HG03442 (cell line): Measurements from ENCODE around the gene PLEKHF1.
"Not testable (repeated sequence)": the region's sequence is repeated elsewhere in the genome, so short reads cannot be mapped to it uniquely, and the experiment has no call there.

Experiments used
- ATAC-seq: cut with Tn5 transposase; IDR thresholded peaks from one replicate; pipeline ENCODE4 v1.9.1; 2021; ENCODE audit warnings: mild to moderate bottlenecking, moderate library complexity; ENCODE audit not compliant: unreplicated experiment

Gene PLEKHF1

GRCh38 chr19:29697523-29698261 is 32.4 kb downstream of the PLEKHF1 start:
- no peak for ATAC-seq

DNA sequence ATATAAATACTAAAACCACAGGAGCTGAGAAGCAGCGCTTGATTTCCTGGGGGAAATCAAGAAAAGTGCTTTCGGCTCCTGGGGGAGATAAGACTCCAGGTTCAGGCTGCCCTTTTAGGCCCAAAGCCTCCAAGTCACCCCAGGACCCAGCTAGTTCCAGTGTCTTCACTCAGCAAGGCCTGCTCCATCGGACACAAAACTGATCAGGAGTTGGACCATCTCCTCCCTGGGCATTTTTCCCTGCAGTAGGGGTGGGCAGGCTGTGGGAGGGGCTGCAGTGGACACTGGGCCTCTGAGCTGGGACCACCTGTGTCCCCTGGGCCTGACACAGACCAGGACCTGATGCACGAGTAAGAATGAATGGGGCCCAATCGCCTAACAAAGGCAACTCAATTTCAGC is 34.6 kb downstream of the PLEKHF1 start:
- ATAC-seq, result no peak

- ATAC-seq, result no peak
Observed at GRCh38 chr19:29700498-29700897, 35.2 kb downstream of the PLEKHF1 start.

GRCh38 chr19:29702161-29702962 is 37.1 kb downstream of the PLEKHF1 start:
- no peak for ATAC-seq

GRCh38 chr19:29702963-29703320 is 37.7 kb downstream of the PLEKHF1 start:
- no peak for ATAC-seq

DNA sequence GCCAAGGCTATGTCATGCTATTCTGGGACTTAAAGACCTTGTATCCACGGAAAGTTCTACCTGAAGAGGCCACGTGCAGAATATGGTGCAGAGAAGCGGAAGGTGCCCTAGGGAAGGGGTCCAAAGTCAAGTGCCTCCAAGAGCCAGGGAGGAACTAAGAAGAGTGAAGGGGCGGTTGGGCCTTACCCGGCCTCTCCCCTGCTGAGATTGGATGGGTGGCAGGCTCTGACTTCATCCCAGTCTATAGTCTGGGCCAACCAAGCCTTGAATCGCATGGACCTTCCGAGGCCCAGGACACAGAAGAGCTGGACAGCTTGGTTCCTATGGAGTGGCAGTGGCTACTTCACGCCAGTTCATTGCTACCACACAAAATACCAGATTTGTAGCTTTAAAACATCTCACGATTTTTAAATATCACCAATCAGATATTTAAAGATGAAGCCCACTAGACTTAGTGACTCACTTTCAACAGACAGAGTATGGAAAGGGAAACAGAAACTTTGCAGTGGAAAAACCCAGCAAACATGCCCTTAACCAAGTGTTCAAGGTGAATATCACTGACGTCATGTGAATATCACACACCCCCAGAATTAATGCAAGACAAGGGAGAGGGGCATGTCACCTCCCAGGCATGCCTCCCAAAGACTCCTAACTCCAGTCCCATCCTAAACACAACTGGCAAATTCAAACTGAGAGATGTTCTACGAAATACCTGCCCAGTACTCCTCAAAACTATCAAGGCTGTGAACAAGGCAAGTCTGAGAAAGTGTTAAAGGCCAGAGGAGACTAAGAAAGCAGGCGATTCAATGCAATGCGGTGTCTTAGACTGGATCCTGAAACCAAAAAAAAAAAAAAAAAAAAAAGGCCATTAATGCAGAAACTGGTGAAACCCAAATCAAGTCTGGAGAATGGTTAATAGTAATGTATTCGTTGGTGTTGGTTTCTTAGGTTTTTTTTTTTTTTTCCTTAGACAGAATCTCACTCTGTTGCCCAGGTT is 39.6 kb downstream of the PLEKHF1 start:
- ATAC-seq, result peak; percentile 77

DNA sequence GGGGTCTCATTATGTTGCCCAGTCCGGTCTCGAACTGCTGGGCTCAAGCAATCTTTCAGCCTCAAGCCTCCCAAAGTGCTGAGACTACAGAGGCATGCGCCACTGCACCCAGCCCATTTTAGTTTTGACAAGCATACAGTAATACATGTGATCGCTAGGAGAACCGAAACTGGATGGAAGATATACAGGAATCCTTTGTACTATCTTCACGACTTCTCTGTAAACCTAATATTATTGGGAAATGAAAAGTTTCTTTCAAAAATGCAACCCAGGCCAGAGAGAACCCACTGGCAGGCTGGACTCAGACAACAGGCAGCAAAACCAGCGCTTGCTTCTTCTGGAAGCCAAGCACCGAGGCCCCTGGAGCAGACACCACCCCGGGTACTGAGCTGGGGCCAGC is 40.4 kb downstream of the PLEKHF1 start:
- ATAC-seq, result no peak

DNA sequence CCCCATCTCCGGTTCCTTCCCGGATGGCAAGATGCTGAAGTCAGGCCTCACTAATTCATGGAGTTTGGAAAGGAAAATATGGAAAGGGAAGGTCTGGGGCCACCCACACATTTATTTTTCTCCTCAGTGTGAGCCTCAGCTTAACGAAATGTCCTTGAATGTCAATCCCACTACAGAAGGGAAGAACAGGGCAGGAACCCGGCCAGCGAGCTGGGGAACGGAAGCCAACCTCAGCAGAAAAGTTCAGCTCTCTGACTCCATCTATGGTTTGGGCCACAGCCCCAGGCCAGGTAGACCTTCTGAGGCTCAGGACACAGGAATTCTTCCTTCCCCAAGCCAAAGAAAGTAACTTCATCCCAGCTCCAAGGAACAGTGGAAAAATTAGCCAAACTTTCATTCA is 41.4 kb downstream of the PLEKHF1 start:
- no peak for ATAC-seq

GRCh38 chr19:29708554-29709439 is 43.5 kb downstream of the PLEKHF1 start:
- ATAC-seq, result no peak

DNA sequence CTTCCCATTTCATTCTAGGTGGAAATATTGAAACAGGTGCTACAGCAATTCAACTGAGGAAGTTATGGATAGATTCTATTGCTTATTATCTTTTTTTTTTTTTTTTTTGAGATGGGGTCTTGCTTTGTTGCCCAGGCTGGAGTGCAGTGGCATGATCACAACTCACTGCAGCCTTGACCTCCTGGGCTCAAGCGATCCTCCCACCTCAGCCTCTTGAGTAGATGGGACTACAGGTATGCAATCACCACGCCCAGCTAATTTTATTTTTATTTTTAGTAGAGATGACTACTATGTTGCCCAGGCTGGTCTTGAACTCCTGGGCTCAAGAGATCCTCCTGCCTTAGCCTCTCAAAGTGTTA is 44.2 kb downstream of the PLEKHF1 start:
- ATAC-seq, result not testable (repeated sequence)

GRCh38 chr19:29711584-29712132 is 46.4 kb downstream of the PLEKHF1 start:
- no peak for ATAC-seq

- ATAC-seq, result no peak
Observed at GRCh38 chr19:29712744-29713516, 47.7 kb downstream of the PLEKHF1 start.

DNA sequence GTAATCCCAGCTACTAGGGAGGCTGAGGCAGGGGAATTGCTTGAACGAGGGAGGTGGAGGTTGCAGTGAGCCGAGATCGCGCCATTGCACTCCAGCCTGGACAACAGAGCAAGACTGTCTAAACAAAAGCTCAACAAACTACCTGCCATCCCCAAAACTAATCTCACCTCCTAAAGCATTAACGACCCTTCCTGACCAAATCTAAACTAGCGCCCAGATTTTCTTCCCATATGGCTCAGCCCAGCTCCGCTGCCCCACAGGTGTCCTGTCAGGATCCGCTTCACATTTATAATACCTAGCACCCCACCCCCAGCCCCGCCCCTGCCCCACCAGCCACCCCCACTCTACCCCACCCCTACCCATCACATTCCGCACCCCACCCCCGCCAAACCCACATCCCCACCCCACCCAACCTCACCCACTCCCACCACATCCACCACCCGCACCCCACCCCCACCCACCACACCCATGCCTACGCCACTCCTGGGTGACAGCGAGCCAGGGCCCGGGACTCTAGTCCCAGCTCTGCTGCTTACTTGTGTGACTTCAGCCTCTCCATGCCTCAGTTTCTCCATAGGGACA is 49.2 kb downstream of the PLEKHF1 start:
- peak; percentile 19 for ATAC-seq

DNA sequence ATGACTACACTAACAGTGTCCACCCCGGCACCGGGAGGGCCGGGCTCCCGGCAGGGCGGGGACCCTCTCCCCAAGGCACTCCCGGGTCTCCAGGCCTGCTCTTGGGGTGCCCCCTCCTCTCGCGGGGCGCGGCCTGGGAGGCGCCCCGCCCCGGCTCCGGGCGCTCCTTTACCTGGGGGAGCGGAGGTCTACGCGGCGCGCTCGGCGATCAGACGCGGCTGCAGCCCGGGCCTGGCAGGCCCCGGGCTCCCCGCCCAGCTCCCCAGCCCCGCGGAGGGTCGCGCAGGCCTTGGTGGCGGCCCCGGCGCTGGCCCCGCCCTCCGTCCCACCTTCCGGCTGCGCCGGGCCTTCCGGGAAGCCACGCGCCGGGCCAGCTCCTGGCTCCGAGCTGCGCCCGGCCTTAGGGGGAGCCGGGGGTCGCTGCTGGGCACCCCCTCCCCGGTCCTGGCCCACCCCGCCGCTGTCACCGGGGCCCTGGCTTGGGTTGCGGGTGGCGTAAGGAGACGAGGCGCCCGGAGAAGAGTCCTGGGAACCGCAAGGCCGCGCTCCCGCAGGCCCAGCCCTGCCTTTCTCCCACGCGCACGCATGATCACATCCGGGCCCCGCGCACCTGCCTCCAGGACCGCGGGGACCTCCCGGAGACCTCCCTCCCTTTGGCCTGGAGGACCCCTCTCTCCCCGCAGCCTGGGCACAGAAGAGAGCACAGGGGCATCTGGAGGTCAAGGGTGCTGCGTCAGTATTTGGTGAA is 49.9 kb downstream of the PLEKHF1 start, which contains the start of gene C19orf12:
Gene C19orf12 (minus strand): TSS at position 309 of the 748 bp plus-strand sequence. CDS start 6,848 bp downstream, outside the sequence.
- ATAC-seq, result peak; percentile 68

DNA sequence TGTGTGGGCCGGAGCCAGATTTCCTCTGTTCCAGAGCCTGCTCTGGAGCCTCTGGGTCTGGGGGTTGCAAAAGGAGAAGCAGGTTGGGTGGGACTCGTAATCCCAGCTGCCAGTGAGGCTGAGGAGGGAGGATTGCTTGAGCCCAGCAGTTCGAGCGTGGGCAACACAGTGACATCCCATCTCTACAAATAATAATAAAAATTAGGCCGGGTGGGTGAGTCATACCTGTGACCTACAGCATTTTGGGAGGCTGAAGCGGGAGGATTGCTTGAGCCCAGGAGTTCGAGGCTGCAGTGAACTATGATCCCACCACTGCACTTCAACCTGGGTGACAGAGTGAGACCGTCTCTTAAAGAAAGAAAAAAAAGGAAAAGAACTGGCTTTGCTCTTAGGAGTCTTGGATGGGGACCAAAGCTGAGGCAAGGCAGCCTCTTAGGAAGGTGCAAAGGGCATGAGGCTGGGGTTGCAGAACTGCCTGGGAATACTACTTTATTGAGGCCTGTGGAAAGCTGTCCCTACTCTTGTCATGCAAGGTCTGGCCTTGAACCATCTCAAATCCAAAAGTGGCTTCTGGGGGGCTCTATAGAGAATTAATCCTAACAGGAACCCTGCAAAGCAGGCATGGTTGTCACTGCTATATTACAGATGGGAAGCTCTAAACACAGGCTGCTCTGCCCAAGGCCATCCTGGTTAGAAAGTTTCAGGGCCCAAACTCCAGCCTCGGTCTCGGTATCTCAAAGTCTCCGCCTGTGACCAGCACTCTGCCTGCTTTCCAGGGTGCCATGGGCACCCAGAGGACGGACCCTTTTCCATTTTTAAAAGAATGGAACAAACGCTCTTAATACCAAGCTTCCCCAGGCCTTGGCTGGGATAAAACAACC is 50.7 kb downstream of the PLEKHF1 start:
- peak; percentile 15 for ATAC-seq

GRCh38 chr19:29717051-29717450 is 51.8 kb downstream of the PLEKHF1 start:
- ATAC-seq, result no peak

GRCh38 chr19:29724102-29724641 is 58.9 kb downstream of the PLEKHF1 start:
- ATAC-seq, result no peak
